Ascending aorta (tissue), 2 donors: ENCODE results near the gene ZEB1. TPM values are rescaled to one million over a fixed set of nuclear protein-coding genes. Genes with fewer than 3 reads are reported as not detected.

Source experiments
- DNase-seq, 2 donors: peaks; one replicate each; pipeline ENCODE4 v3.0.0-alpha.2; 2019; ENCODE audit warnings: low spot score in 2 of 2
- H3K27ac ChIP-seq, 2 donors: fragments of 200-600 bp; sonication (generic); one replicate each; pipeline ENCODE4 v1.5.1; 2016 to 2017; ENCODE audit warnings: mild to moderate bottlenecking in 1 of 2
- H3K27me3 ChIP-seq: fragments of 200-600 bp; sonication (generic); one replicate; pipeline ENCODE4 v1.5.1; 2017
- H3K36me3 ChIP-seq, 2 donors: fragments of 200-600 bp; sonication (generic); one replicate each; pipeline ENCODE4 v1.5.1; 2016
- H3K4me1 ChIP-seq, 2 donors: fragments of 200-600 bp; sonication (generic); one replicate each; pipeline ENCODE4 v1.5.1; 2016 to 2017; ENCODE audit warnings: mild to moderate bottlenecking in 1 of 2
- H3K4me3 ChIP-seq, 2 donors: fragments of 200-600 bp; sonication (generic); one replicate each; pipeline ENCODE4 v1.5.1; 2016 to 2017; ENCODE audit warnings: mild to moderate bottlenecking in 1 of 2
- H3K9me3 ChIP-seq, 2 donors: fragments of 200-600 bp; sonication (generic); one replicate each; pipeline ENCODE4 v1.5.1; 2016
- intact Hi-C: fragments of 100-400 bp; cut with DNase I; formaldehyde crosslinking; loops from one replicate; pipeline ENCODE4 v1.15.1; 2023
- total RNA-seq: library from RNA; depleted of rRNA; stranded (reverse); fragments of >200 nt; gene quantifications from one replicate; pipeline ENCODE4 v1.1.0, GENCODE V29; 2016
- TF ChIP-seq, protein P1 (sequence below), 3 experiments: fragments of 200-600 bp in 2 of 3; fragments of 450-650 bp in 1 of 3; sonication (generic) in 2 of 3; IDR thresholded peaks; one replicate each; pipeline ENCODE4 v1.5.1; 2016 to 2019; ENCODE audit warnings: antibody characterized with exemption in 3 of 3, mild to moderate bottlenecking in 1 of 3, moderate library complexity in 1 of 3

The ZEB1 gene
- total RNA-seq, 1 donor from 2014 or later: 77.3 TPM

DNA sequence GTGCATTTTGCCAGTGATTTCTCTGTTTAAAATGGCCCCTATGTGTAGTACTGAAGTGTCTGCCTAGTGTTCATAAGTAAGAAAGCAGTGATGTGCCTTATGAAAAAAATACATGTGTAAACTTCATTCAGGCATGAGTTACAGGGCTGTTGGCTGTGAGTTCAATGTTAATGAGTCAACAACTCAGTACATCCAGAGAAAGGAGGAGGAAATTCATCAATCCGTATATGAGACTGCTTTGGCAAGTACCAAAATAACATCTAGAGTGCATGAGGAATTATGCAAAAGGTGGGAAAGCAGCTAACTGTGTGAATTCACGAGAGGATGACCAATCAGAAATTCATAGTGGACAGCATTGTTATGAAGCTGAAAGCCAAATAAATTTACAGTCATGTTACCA is 255.6 kb downstream of the ZEB1 start:
- no peak for DNase-seq
- TF ChIP-seq, protein P1, sequence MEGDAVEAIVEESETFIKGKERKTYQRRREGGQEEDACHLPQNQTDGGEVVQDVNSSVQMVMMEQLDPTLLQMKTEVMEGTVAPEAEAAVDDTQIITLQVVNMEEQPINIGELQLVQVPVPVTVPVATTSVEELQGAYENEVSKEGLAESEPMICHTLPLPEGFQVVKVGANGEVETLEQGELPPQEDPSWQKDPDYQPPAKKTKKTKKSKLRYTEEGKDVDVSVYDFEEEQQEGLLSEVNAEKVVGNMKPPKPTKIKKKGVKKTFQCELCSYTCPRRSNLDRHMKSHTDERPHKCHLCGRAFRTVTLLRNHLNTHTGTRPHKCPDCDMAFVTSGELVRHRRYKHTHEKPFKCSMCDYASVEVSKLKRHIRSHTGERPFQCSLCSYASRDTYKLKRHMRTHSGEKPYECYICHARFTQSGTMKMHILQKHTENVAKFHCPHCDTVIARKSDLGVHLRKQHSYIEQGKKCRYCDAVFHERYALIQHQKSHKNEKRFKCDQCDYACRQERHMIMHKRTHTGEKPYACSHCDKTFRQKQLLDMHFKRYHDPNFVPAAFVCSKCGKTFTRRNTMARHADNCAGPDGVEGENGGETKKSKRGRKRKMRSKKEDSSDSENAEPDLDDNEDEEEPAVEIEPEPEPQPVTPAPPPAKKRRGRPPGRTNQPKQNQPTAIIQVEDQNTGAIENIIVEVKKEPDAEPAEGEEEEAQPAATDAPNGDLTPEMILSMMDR (IDR thresholded peaks at IDR 0.05): no peak
- Histone ChIP-seq H3K36me3 (no peaks in the 10 kb centered on the region), H3K27me3 (no peaks in the 10 kb centered on the region), H3K4me3 (no peak overlapping the region), H3K27ac (no peak overlapping the region), H3K9me3 (no peaks in the 10 kb centered on the region), H3K4me1 (no peaks in the 10 kb centered on the region)
- intact Hi-C loops: no loop called here

GRCh38 chr10:31578181-31578852 is 259.3 kb downstream of the ZEB1 start:
- no peaks in the 10 kb centered on the region for H3K36me3 ChIP-seq
- TF ChIP-seq, protein P1 (IDR thresholded peaks at IDR 0.05): no peak
- no peak overlapping the region for H3K4me3 ChIP-seq
- no peaks in the 10 kb centered on the region for H3K27me3 ChIP-seq
- H3K4me1 ChIP-seq: peaks cover 7 to 10% of the 10 kb centered on the region in 2 donors
- no peak for DNase-seq
- no peak overlapping the region for H3K27ac ChIP-seq
- no peaks in the 10 kb centered on the region for H3K9me3 ChIP-seq
- intact Hi-C loops: no loop called here

- Histone ChIP-seq H3K36me3 (no peaks in the 10 kb centered on the region), H3K4me1 (peaks cover 9 to 13% of the 10 kb centered on the region in 2 donors), H3K4me3 (no peak overlapping the region), H3K9me3 (no peaks in the 10 kb centered on the region), H3K27ac (no peak overlapping the region), H3K27me3 (no peaks in the 10 kb centered on the region)
- intact Hi-C loops: no loop called here
- no peak for DNase-seq
- TF ChIP-seq, protein P1 (IDR thresholded peaks at IDR 0.05): no peak
These were observed 259.9 kb downstream of the ZEB1 start for GRCh38 chr10:31578951-31579350.
